ENCODE data around the gene ST6GALNAC3.

GRCh38 chr1:76408303-76408702, 333.8 kb downstream of the ST6GALNAC3 start:
- TF ChIP-seq CTCF (optimal IDR thresholded peaks at IDR 0.05 in 1 of 3, IDR thresholded peaks at IDR 0.05 in 1 of 3, conservative IDR thresholded peaks at IDR 0.05 in 1 of 3; ENCODE audit: extremely low read depth in 1 of 3, insufficient read depth in 2 of 3, low read length in 3 of 3) (no peak), EZH2 (IDR thresholded peaks at IDR 0.05; ENCODE audit: low read length) (no peak)

Measured in keratinocyte (primary cell).